ENCODE measurements around the gene CDH22.

Gene CDH22

DNA sequence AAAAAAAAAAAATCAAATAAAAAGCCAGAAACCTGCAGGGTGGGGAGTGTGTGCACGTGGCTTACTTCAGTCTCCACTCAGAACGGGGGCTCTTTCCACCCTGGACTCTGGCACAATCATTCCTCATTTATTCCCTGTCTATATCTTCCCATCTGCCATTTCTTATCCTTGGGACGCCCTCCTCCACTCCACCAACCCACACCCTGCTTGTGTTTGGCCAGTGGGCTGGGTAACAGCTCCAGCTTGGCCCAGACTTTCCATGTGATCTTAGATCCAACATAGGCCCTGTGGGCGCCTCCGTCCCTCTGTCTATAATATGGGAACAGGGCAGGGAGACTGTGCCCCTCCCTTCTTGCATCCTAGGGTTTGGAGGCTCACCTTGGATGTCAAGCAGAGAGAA lies 122.1 kb downstream of the CDH22 start:
- no peaks in the 10 kb centered on the region for H3K36me3 ChIP-seq (ENCODE audit: control insufficient read depth, insufficient read depth, low read length)
- no peak overlapping the region for H3K4me3 ChIP-seq (ENCODE audit: low read depth, low read length)
- no peak overlapping the region for H3K9ac ChIP-seq
- H3K27ac ChIP-seq = no peak overlapping the region
- no peaks in the 10 kb centered on the region for H3K4me1 ChIP-seq
- H3K4me2 ChIP-seq (ENCODE audit: low read length) = no peak overlapping the region
- no peaks in the 10 kb centered on the region for H3K27me3 ChIP-seq (ENCODE audit: control insufficient read depth, insufficient read depth, low read length)
- no peak overlapping the region for H2AFZ ChIP-seq
- no peaks in the 10 kb centered on the region for H3K79me2 ChIP-seq
- TF ChIP-seq CTCF (IDR thresholded peaks at IDR 0.05) = no peak
- H3K9me3 ChIP-seq (ENCODE audit: control insufficient read depth, low read length) = no peaks in the 10 kb centered on the region

- no peak for TF ChIP-seq CTCF (IDR thresholded peaks at IDR 0.05)
- H3K9ac ChIP-seq = no peak overlapping the region
- H3K27ac ChIP-seq = no peak overlapping the region
- no peak overlapping the region for H3K4me2 ChIP-seq (ENCODE audit: low read length)
- no peak overlapping the region for H3K4me3 ChIP-seq (ENCODE audit: low read depth, low read length)
- H3K27me3 ChIP-seq (ENCODE audit: control insufficient read depth, insufficient read depth, low read length) = no peaks in the 10 kb centered on the region
- no peaks in the 10 kb centered on the region for H3K36me3 ChIP-seq (ENCODE audit: control insufficient read depth, insufficient read depth, low read length)
- no peak overlapping the region for H2AFZ ChIP-seq
- H3K4me1 ChIP-seq = no peaks in the 10 kb centered on the region
- no peaks in the 10 kb centered on the region for H3K79me2 ChIP-seq
- H3K9me3 ChIP-seq (ENCODE audit: control insufficient read depth, low read length) = no peaks in the 10 kb centered on the region
Observed at GRCh38 chr20:46185353-46185752, 122.9 kb downstream of the CDH22 start.

GRCh38 chr20:46183768-46184167 lies 124.5 kb downstream of the CDH22 start:
- Histone ChIP-seq H3K27me3 (ENCODE audit: control insufficient read depth, insufficient read depth, low read length) (no peaks in the 10 kb centered on the region), H3K4me3 (ENCODE audit: low read depth, low read length) (no peak overlapping the region), H3K27ac (no peak overlapping the region), H3K4me2 (ENCODE audit: low read length) (no peak overlapping the region), H3K9ac (no peak overlapping the region), H3K4me1 (no peaks in the 10 kb centered on the region), H3K9me3 (ENCODE audit: control insufficient read depth, low read length) (no peaks in the 10 kb centered on the region), H3K79me2 (no peaks in the 10 kb centered on the region), H2AFZ (no peak overlapping the region), H3K36me3 (ENCODE audit: control insufficient read depth, insufficient read depth, low read length) (no peaks in the 10 kb centered on the region)
- no peak for TF ChIP-seq CTCF (IDR thresholded peaks at IDR 0.05)

GRCh38 chr20:46182276-46183200 lies 125.8 kb downstream of the CDH22 start:
- no peaks in the 10 kb centered on the region for H3K9me3 ChIP-seq (ENCODE audit: control insufficient read depth, low read length)

More at GRCh38 chr20:46182276-46183200, 125.8 kb downstream of the CDH22 start:
- Histone ChIP-seq H3K4me2 (ENCODE audit: low read length) (no peak overlapping the region), H3K9ac (no peak overlapping the region), H2AFZ (no peak overlapping the region), H3K4me1 (no peaks in the 10 kb centered on the region), H3K79me2 (no peaks in the 10 kb centered on the region), H3K36me3 (ENCODE audit: control insufficient read depth, insufficient read depth, low read length) (no peaks in the 10 kb centered on the region), H3K27ac (no peak overlapping the region), H3K27me3 (ENCODE audit: control insufficient read depth, insufficient read depth, low read length) (no peaks in the 10 kb centered on the region), H3K4me3 (ENCODE audit: low read depth, low read length) (no peak overlapping the region)
- no peak for TF ChIP-seq CTCF (IDR thresholded peaks at IDR 0.05)

Measured in parathyroid adenoma (tissue), 2 donors.